T-helper 2 cell treated with Interferon-gamma antibody and Interleukin-4, amounts not matched to agents 100 ng/mL and 5 ng/mL, for 36 hours (primary cell): ENCODE measurements around the gene PITPNC1. TPM values are rescaled to one million over a fixed set of nuclear protein-coding genes. Genes with fewer than 3 reads are reported as not detected.
"Not testable (repeated sequence)": the region's sequence is repeated elsewhere in the genome, so short reads cannot be mapped to it uniquely, and the experiment has no call there.

Experiments used
- intact Hi-C: fragments of 100-400 bp; cut with micrococcal nuclease; formaldehyde crosslinking; loops from one replicate; pipeline ENCODE4 v1.15.1; 2023
- total RNA-seq: library from RNA; stranded (reverse); gene quantifications from 2 replicates; pipeline ENCODE4 v1.2.3, GENCODE V29; 2022

PITPNC1 gene
- total RNA-seq, 1 donor from 2014 or later: 24.7 TPM

DNA sequence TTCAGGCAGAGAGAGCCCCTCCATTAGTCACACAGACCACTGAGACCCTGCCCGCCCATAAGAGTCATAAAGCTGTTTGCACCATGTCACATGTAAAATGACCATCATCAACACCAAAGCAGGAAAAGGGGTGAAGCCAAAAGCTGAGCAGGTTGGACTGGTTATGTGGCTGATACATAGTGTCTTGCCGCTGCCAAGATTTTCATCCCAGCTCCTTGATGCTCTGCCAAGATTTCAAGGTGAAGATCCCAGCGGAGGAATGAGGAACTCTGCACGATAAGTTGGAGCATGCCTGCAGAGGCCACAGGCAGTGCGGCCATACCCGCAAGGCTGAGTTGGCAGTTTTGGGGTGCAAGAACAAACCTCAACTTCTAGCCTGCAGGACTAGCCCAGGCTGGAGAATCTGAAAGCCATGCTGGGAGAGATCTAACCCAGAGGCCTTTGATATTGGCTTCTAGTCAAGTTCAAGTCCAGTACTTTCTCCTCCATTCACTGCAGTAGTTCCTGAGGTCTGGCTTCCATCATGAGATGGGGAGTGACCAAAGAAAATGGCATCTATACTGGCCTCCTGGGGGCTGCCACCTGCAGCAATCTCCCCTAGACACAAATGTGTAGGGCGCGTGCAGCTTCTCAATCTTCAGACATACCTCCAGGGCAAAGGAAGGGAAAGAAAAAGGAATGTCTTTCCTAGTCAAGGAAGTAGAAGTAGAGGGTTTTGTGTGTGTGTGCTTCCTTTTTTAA lies 261.0 kb downstream of the PITPNC1 start:
- intact Hi-C loops: no loop called here

DNA sequence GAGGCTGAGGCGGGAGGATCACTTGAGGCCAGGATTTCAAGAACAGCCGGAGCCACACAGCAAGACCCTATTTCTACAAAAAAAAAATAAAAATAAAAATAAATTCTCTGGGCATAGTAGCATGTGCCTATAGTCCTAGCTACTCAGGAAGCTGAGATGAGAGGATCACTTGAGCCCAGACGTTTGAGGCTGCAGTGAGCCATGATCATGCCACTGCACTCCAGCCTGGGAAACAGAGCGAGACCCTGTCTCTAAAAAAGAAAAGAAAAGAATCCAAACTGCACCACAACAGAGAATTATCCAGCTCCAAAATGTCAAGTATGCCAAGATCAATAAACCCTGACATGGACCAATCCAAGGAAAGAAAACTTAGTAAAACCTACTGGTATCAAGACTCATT lies 261.8 kb downstream of the PITPNC1 start:
- intact Hi-C loops: no loop called here

DNA sequence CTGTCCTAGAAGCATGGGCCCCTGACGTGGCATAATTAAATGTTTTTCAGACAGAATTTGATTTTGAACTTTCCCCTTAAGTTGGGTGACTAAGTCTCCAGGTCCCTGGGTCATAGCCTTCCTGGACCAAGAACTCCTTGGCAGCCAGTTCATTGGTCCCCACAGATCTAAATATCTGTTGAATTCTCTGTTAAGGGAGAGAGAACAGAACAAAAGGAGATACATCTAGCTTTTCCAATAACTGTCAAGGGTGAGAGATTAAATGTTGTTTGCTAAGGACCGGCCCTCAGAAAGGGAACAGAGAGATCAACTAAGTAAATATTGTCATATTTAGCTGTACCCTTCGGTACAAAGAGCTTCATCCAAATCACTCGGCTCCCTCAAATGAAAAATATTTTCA lies 262.5 kb downstream of the PITPNC1 start:
- intact Hi-C loops: no loop called here

DNA sequence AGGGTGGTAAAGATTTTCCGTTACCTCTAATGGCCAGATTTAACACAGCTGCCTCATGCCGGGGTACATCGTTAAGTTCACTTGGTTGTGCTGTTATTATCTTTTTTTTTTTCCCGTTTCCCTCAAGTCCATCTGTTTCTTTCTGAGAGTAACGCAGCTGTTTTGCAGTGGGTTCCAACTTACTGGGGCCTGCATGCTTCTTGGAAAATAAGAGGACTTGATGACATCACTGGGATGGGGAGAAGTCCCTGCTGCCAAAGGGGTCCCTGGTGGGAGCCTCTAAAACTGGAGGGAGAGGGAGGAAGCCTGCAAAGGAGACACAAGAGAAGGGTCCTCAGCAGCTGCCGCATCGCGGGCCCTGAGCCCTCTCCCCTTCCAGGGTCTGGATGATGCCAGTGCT lies 262.9 kb downstream of the PITPNC1 start:
- intact Hi-C loops: no loop called here

DNA sequence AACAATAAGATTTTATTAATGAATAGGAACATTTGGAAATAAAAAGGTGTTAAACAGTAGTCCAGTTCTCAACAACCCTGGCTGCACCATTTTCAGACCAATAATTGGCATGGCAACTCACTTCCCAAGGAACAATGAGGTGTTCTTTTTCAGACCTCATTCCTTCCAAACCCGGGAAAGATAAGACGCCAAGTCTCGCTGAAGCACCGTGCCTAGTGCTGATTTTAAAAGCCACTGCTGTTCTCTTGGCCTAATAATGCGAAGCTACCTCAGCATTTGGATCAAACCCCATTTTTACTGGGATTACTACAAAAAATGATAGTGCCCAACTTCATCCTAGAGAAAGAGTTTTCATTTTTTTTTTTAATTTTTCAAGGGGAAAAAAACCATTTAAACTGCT lies 265.4 kb downstream of the PITPNC1 start:
- intact Hi-C loops: no loop called here

DNA sequence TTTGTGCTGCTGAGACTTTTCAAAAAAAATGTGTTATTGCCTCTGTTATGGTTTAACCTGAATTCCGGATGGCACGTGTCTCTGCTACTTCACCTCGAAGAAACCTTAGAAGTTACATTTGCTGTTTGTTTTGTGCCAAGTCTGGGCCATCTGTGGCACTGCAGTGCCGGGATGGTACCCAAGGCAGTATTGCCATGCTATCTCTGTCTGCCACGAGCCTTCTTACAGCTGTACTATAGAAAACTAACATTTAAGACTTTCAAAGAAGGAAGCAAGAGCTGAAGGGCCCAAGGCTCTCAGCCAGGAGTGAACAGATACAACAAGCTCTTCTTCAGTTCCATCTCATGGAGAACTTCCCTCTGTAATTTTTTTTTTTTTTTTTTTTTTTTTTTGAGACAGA lies 267.0 kb downstream of the PITPNC1 start:
- intact Hi-C loops: no loop called here

DNA sequence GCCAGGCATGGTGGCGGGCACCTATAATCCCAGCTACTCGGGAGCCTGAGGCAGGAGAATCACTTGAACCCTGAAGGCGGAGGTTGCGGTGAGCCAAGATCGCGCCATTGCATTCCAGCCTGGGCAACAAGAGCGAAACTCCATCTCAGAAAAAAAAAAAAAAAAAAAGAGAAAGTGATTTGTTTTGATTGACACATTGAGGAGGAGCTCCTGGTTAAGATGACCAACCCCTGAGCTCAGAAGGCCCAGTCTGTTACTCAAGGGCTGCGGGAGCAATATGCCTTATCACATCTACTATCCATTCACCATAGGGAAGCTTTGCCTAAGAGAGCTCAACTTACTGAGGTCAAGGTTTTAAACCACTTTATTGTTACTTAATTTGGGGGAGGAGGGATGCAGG lies 268.1 kb downstream of the PITPNC1 start:
- intact Hi-C loops: not testable (repeated sequence)

DNA sequence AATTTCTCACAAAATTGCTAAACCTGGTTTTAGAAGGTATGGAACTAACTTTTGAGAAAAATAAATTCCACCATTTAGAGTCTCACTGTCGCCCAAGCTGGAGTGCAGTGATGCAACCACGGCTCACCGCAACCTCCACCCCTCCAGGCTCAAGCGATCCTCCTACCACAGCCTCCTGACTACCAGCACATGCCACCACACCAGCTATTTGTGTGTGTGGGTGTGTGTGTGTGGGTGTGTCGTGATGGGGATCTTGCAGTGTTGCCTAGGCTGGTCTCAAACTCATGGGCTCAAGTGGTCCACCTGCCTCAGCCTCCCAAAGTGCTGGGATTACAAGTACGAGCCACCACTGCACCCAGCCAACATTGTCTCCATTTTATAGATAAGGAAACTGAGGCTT lies 269.4 kb downstream of the PITPNC1 start:
- intact Hi-C loops: no loop called here

DNA sequence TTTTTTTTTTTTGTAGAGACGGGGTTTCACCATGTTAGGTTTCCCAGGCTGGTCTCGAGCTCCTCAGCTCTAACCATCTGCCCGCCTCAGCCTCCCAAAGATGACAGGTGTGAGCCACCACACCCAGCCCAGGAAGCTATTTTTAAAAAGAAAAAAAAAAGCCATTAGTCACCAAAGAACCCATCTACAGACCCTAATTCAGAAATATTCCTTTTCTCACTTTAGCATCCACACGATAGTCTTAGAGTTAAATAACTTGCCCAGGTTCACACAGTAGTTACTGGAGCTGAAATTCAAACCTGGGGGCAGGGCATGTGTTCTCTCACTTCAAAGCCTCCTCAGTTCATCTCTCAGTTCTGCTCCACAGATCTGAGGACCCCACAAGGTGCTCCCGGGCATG lies 270.4 kb downstream of the PITPNC1 start:
- intact Hi-C loops: no loop called here

DNA sequence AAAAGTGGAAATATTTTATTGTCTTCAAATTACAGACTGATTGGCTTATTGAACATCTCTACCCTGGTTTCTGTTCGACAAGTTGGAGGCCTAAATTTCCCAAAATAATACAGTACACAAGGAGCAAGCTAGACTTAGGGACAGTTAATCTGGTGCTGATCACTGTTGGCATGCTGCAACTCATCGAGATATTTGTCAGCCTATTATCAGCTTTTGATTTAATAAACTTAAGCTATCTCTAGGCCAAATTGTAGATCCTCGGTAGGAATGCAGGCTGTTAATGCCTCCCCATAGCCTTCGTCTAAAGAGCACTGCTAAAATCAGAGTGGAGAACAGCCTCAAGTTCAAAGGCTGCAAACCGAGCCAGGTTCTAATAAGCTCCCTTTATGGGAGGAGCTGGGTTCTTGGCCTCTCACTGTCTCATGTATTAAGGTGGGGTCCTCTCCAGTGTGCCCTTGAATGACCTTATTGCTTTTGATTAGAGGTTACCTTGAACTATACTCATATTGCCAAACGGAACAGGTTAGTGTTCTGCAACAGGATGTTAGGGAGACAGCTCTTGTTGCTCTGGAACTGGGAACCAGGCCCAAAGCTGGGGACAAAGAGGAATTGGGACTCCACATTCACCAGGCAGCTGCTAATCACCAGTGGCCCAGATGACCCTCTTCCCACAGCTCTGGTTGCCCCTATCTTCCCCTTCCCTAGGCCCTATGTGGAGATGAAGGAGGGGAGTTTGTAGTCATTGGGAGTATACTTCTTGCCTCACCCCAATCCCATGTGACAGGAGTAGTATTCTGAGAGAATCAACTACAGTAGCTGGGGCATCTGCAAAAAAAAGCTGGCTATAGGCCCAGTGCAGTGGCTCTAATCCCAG lies 271.2 kb downstream of the PITPNC1 start:
- intact Hi-C loops: no loop called here

DNA sequence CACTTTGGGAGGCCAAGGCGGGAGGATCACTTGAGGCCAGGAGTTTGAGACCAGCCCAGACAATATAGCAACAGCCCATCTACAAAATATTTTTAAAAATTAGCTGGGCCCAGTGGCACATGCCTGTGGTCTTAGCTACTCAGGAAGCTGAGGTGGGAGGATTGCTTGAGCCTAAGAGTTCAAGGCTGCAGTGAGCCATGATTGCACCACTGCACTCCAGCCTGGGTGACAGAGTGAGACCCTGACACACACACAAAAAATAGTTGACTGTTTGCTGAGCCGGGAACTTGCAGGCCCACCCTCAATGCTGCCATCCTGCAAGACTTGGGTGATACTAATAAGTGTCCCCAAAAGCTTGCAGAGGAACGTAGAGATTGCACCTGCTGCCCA lies 271.8 kb downstream of the PITPNC1 start:
- intact Hi-C loops: not testable (repeated sequence)

DNA sequence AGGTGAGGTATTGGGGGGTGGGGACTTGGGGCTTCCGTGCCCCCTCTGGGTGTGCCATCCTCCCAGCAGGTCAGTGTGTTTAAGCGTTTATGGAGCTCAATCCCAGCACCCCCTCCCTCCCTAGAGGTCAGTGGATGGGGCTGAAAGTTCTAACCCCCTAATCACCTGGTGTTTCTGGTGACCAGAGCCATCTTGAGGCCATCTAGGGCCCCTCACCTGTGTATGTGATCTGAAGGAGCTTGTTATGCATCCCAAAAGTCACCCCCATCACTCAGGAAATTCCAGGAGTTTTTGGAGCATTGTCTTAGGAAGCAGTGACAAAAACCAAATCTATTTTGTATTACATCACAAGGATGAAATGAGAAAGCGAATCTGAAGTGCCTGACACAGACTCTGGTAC lies 272.8 kb downstream of the PITPNC1 start:
- intact Hi-C loops: no loop called here

DNA sequence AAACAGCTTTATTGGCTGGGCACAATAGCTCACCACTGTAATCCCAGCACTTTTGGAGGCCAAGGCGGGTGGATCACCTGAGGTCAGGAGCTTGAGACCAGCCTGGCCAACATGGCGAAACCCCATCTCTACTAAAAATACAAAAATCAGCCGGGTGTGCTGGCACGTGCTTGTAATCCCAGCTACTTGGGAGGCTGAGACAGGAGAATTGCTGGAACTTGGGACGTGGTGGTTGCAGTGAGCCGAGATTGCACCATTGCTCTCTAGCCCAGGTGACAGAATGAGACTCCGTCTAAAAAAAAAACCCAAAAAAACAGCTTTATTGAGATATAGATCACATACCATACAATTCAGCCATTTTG lies 274.1 kb downstream of the PITPNC1 start:
- intact Hi-C loops: not testable (repeated sequence)

DNA sequence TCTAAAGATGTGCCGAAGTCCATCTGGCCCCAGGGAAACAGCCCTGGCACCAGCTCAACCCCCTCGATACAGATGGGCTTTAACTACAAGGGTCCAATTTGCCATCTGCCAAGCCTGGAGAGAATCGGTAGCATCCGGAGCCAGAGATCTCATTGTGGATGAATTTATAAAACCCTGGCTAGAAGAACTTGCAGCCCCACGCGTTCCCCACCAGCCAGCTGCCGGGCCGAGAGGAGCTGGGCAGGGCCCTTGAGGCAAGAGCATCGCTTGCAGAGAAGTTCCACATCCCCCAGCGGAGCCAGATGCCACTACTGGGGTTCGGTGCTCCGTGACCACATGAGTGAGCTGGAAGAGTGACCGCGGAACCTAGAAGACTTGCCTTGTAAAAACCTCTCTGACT lies 275.4 kb downstream of the PITPNC1 start:
- intact Hi-C loops: no loop called here

DNA sequence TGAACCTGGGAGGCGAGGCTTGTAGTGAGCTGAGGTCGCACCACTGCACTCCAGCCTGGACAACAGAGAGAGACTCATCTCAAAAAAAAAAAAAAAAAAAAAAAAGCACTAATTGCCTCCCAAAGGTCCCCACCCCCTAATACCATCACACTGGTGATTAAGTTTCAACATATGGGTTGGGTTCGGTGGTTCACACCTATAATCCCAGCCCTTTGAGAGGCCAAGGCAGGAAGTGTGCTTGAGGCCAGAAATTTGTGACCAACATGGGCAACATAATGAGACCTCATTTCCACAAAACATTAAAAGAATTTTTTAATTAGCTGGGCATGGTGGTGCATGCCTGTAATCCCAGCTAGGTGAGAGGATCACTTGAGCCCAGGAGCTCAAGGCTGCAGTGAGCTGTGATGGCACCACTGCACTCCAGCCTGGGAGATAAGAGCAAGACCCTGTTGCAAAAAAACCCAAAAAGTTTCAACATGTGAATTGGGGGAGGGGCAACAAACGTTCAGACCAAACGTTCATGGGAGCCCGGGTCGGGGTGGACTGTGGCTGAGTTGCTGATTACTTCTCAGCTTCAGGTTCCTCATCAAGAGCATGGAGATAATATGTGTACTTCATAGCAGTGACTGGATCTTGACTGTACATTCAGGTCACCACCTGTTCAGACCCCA lies 278.5 kb downstream of the PITPNC1 start:
- intact Hi-C loops: no loop called here

DNA sequence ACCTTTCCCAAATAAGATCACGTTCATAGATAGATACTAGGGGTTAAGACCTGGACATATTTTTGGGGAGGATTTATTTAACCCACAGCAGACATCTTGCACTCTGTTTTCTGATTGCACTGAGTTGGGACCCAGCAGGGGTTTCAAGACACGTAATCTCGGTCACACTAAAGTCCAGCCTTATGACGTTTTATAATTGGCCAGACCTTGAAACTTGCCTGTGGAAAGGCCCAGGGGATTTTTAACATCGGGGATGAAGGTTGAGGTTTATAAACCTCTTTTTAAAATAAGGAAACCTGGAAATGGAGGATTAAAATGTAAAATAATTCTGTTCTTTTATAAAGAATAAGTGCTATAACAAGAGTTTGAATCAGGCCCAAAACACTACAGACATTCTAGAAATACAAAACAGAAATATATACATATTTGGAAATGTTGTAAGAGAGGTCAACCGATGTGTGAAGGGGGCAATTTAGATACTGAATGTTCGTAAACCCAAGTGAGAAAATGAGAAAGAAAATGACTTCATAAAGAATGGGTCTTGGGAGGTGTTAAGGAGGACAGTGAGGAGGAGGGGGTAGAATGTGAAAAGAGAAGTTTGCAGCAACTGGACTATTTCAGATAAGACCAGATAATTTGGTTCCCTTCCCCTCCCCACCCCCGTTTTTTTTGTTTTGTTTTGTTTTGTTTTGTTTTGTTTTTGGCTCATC lies 279.6 kb downstream of the PITPNC1 start:
- intact Hi-C loops: no loop called here

DNA sequence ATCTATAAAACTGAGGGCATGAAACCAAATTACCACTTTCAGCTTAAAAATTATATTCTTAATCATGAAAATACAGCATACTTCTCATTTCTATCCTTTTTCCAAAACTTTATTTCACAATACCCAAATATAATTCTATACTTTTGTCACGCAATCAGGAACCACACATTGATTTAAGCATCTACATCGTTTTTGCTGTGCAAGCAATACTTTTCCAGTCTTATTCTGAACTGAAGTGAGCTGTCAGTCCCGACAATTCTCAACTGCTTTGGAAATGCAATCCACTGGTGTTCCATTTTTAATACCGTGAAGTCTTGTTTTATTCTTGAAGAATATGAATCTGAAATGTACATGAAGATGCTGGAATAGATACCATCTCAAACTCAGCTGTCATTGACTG lies 280.5 kb downstream of the PITPNC1 start:
- intact Hi-C loops: no loop called here

DNA sequence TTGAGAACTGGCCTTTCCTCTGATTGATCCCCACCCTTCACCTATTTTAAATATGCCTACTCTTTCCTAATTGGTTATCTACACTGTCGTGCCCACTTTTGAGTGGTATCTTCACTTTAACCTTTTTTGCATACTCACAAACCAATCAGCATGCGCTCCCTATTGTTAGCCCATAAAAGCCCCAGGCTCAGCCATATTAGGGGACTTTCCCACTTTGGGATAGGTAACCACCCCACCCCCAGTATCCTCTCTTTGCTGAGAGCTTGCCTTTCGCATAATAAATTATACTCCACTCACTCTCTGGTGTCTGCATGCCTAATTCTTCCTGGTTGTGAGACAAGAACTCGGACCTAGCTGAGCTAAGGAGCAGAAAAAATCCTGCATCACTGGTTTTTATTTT lies 281.2 kb downstream of the PITPNC1 start:
- intact Hi-C loops: no loop called here

DNA sequence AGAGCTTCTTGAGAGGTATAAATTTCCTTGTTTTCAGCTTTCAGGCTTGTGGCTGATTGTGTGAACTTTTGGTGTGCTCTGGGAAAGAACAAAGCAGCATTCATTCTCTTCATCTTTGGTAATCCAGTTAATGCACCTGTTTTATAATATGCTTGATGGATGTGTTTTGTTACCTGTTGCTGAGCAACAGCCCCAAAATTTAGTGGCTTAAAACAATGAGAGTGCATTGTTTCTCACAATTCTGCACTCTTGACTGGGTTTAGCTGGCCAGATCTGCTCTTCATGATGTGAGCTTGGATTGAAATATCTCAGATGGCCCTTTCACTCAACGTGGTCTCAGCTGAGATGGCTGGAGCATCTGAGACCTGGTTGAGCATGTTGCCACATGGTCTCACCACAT lies 281.9 kb downstream of the PITPNC1 start:
- intact Hi-C loops: no loop called here

DNA sequence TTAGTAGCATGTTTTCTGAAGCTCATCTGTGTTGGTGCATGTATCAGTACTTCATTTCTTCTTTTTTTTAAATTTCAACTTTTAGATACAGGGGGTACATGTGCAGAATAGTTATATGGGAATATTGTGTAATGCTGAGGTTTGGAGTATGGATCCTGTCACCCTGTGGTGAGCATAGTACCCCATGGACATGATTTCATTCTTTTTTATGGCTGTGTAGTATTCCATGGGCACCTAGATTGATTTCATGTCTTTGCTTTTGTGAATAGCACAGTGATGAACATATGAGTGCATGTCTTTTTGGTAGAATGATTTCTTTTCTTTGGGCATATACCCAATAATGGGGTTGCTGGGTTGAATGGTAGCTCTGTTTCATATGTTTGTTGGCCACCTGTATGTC lies 285.6 kb downstream of the PITPNC1 start:
- intact Hi-C loops: no loop called here

DNA sequence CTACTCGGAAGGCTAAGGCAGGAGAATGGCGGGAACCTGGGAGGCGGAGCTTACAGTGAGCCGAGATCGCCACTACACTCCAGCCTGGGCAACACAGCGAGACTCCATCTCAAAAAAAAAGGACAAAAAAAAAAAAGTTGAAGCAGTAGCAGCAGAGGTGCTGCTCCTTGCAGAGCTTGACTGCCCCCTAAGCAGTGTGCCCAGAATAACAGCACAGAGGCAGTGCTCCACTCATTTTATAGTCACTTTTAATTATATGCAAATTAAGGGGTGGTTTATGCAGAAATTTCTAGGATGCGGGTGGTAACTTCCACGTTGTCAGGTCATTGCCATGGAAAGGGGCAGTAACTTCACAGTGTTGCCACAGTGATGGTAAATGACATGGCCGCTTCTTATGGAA lies 286.4 kb downstream of the PITPNC1 start:
- intact Hi-C loops: no loop called here

DNA sequence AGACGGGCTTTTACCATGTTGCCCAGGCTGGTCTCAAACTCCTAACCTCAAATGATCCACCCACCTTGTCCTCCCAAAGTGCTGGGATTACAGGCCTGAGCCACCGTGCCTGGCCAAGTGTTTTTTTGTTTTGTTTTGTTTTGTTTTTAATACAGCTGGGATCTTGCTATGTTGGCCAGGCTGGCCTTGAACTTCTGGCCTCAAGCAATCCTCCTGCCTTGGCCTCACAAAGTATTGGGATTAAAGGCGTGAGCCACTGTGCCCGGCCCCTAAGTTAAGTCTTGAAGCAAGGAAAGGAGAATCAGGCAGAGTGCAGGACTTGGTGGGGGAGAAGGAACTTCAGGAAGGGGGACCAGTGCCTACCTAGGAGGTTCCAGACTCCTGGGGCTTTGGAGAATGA lies 288.9 kb downstream of the PITPNC1 start:
- intact Hi-C loops: no loop called here
